DND-41 (cell line): ENCODE data around the gene NPTXR.

Experiments used
- EZH2 ChIP-seq: IDR thresholded peaks from 3 replicates; pipeline ENCODE4 v1.6.1; 2012; ENCODE audit warnings: borderline replicate concordance, low read depth, mild to moderate bottlenecking, moderate library complexity, low read length, inconsistent platforms; ENCODE audit not compliant: severe bottlenecking
- TF ChIP-seq, protein P1 (sequence below): IDR thresholded peaks from 2 replicates; pipeline ENCODE4 v1.5.1; 2012; ENCODE audit warnings: borderline replicate concordance, low read length, moderate library complexity, mild to moderate bottlenecking; ENCODE audit not compliant: poor library complexity, severe bottlenecking; ENCODE audit errors: extremely low read depth

DNA sequence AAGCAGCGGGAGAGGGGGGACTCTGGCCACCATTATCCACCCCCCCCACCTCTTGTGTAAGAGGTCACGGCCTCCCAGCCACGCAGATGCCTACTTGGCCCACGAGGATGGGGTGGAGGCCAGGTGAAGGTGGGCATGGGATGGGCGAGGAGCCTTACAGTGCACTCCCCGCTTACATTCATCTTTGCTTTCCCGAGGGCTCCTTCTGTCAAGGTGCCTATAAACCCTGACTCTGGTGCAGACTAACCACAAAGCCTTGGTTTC lies 13.1 kb downstream of the NPTXR start:
- TF ChIP-seq, protein P1, sequence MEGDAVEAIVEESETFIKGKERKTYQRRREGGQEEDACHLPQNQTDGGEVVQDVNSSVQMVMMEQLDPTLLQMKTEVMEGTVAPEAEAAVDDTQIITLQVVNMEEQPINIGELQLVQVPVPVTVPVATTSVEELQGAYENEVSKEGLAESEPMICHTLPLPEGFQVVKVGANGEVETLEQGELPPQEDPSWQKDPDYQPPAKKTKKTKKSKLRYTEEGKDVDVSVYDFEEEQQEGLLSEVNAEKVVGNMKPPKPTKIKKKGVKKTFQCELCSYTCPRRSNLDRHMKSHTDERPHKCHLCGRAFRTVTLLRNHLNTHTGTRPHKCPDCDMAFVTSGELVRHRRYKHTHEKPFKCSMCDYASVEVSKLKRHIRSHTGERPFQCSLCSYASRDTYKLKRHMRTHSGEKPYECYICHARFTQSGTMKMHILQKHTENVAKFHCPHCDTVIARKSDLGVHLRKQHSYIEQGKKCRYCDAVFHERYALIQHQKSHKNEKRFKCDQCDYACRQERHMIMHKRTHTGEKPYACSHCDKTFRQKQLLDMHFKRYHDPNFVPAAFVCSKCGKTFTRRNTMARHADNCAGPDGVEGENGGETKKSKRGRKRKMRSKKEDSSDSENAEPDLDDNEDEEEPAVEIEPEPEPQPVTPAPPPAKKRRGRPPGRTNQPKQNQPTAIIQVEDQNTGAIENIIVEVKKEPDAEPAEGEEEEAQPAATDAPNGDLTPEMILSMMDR, result no peak
- no peak for TF ChIP-seq EZH2
